Right kidney (tissue), 1 donor: ENCODE measurements around the gene REPS2.
"Not testable (repeated sequence)": the region's sequence is repeated elsewhere in the genome, so short reads cannot be mapped to it uniquely, and the experiment has no call there.

Source experiments
- DNase-seq: peaks from one replicate; pipeline ENCODE4 v3.0.0-alpha.2; 2016

Gene REPS2

DNA sequence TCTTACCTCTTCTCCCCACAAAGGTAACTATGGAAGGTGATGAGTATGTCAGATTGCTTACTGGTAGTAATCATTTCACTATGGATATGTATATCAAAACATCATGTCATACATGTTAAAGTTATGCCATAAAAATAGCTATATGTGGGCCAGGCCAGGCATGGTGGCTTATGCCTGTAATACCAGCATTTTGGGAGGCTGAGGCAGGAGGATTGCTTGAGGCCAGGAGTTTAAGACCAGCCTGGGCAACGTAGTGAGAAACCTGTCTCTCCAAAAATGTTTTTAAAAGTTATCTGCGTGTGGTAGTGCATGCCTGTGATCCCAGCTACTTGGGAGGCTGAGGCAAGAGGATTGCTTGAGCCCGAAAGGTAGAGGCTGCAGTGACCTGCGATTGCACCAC, 16.2 kb downstream of the REPS2 start:
- DNase-seq: not testable (repeated sequence)

DNA sequence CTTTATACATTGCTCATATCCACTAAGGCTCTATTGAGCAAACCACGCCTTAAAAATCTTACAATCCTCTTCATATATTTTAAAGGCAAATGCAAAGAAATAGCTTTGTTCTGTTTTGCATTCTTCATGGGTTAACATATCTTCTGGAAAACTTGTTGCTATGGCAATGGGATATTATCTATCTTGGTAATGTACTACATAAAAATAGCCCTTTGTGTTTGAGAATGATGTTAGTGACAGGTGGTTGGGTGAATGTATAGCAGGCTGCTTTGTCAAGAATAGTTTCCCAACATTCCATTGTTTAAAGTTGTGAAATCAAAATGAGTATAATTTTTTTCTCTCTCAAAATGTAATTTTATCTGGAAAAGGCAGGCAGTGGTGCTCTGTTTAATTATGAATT, 16.8 kb downstream of the REPS2 start:
- no peak for DNase-seq

DNA sequence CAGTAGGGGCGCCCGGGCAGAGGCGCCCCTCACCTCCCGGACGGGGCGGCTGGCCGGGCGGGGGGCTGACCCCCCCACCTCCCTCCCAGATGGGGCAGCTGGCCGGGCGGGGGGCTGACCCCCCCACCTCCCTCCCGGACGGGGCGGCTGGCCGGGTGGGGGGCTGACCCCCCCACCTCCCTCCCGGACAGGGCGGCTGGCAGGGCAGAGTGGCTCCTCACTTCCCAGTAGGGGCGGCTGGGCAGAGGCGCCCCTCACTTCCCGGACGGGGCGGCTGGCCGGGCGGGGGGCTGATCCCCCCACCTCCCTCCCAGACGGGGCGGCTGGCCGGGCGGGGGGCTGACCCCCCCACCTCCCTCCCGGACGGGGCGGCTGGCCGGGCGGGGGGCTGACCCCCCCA, 18.5 kb downstream of the REPS2 start:
- not testable (repeated sequence) for DNase-seq

DNA sequence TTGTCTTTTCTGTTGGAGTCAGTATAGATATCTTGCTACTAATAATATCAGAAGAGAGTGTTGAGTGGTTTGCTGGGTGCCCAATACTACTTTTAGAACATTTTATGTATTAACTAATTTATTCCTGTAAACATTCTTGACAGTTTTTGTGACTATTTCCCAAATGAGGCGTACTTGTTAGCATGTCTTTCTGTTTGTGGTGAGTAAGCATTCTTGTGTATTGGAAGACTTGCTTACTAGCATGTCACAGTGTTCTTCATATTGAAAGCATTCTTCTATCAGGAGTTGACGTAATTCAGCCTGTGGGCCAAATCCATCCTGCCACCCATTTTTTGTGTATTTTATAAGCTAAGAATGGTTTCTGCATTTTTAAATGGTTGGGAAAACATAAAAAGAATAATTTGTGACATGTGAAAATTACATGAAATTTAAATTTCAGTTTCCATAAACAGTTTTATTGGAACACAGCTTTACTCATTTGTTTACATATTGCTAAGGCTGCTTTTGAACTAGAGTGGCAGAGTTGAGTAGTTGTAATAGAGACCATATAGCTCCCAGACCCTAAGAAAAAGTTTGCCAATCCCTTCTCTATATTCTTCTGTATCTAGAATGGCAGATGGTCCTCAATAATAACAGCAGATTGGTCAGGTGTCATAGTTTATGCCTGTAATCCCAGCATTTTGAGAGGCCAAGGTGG, 20.4 kb downstream of the REPS2 start:
- no peak for DNase-seq

DNA sequence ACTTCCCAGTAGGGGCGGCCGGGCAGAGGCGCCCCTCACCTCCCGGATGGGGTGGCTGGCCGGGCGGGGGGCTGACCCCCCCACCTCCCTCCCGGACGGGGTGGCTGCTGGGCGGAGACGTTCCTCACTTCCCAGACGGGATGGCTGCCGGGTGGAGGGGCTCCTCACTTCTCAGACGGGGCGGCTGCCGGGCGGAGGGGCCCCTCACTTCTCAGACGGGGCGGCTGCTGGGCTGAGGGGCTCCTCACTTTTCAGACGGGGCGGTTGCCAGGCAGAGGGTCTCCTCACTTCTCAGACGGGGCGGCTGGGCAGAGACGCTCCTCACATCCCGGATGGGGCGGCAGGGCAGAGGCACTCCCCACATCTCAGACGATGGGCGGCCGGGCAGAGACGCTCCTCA, 22.3 kb downstream of the REPS2 start:
- DNase-seq: not testable (repeated sequence)

DNA sequence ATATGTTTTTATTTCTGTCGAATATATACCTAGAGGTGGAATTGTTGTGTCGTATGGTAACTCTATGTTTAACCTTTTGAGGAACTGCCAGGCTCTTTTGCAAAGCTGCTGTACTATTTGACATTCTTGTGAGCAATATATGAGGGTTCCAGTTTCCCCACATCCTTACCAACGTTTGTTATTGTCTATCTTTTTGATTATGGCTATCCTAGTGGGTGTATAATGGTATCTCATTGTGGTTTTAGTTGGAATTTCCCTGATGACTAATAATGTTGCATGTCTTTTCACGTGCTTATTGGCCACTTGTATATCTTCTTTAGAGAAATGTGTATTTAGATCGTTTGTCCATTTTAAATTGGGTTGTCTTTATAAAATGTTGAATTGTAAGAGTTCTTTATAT, 24.5 kb downstream of the REPS2 start:
- DNase-seq: no peak

DNA sequence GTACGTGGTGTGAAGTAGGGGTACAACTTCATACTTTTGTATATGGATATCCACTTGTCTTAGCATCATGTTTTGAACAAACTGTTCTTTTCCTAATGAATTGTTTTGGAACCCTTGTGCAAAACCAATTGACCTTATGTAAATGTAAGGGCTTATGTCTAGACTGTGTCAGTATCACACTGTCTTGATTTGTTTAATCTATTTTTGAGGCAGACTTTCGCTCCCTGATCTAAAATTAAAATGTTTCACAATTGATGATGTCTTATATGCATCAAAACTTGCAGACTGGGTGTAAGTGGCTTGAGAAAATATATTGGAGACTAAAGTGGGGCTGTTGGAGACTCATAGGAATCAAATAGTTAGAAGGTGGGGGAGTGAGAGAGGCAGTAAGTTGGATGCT, 25.2 kb downstream of the REPS2 start:
- no peak for DNase-seq

DNA sequence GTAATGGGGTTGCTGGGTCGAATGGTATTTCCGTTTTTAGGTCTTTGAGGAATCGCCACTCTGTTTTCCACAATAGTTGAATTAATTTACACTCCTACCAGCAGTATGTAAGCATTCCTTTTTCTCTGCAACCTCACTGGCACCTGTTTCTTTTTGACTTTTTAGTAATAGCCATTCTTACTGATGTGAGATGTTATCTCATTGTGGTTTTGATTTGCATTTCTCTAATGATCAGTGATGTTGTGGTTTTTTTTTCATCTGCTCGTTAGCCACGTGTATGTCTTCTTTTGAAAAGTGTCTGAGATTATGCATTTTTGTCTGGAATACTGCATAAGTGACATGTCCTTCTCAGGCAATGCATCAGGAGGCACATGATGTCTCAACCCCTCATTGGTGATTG, 28.8 kb downstream of the REPS2 start:
- no peak for DNase-seq

DNA sequence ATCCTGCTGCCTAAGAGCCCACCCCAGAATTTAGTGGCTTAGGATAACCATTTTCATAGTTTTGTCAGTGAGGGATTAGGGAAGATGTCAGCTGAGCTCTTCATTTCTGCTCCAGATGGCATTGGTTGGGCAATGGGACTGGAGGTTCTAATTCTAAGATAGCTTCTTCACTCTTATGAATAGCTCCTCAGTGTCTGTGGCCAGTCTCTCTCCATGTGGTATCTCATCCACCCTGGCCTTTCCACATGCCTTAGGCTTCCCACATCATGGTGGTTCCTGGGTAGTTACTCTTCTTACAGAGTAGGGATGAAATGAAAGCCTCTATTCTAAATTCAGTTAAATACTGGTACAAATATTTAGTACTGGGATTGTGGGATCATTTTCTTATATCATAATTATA, 31.3 kb downstream of the REPS2 start:
- no peak for DNase-seq

DNA sequence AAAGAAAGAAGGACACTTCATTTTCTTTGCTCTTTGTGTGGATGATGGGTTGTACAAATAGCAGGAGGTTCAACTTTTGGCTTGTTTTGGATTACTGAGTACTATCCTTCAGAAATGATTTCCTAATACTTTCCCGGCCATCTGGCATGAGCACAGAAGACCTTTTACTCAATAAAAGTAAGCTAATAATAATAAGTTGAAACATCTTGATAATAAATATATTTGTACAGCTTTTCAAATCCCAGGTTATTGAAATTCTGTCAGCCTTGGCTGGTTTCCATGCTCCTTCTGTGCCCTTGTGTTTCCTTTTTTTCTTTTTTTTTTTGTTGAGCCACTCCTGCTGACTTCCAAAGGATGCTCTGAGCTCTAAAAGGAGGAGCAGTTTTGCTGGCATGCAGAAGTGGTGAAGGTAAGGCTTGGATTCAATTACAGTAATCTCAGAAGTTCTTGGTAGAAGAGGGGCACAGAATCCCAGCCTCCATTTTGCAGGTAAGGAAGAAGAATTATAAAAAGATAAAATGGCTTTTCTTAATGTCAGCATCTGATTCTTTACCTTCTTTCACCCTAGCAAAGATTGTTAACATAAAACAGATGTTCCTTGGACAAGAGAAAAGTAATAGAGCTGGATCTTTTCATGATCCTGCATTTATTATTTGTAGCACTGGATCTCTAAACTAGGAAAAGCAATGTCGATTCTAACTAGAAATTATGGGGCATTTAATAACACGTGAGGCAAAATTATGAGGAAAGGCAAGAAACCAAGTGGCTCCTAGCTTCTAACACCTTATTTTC, 31.9 kb downstream of the REPS2 start:
- DNase-seq: no peak

DNA sequence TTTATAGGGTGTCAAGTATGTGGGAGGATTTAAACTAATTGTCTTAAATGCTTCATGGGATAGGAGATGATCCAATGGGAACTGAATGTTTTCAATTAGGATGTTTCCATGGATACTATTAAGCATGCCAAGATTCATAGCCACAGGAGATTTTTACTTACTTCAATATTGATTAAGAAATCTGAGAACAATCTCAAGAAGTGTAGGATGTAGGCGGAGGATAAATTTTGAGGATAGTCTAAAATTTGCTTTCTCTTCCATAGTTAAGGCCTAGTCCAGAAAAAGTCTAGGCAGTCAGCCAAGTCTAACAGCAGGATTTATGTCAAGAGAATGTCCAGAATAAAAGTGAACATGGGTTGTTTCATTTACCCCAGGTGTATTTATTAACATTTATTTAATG, 32.8 kb downstream of the REPS2 start:
- DNase-seq: no peak

DNA sequence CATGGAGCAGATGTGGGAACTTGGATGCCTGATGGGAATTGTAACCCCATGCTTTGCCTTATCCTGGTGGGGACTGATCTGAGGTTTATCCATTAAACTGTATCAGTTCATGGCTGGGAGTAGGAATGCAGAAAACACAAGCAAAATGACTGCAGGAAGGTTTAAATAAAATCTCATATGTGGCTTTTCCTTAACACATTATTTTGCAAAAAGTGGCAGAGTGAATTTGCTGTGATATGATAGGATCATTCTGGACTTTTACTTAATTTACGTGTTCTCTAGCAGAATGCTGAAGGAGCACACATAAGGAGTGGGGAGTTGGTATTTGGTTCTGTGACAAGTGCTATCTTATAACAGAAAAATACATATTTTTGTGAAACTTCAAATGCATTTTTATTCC, 34.8 kb downstream of the REPS2 start:
- no peak for DNase-seq

DNA sequence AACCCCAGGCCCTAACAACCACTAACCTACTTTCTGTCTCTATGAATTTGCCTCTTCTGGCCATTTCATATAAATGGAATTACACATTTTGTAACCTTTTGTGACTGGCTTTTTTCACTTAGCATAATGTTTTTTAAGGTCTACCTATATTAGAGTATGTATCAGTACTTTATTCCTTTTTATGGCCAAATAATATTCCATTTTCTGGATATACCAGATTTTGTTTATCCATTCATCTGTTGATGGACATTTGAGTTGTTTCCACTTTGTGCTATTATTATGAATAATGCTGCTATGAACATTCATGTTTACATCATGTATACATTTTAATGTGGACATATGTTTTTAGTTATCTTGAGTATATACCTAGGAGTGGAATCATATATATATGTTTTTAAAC, 35.5 kb downstream of the REPS2 start:
- DNase-seq: no peak

DNA sequence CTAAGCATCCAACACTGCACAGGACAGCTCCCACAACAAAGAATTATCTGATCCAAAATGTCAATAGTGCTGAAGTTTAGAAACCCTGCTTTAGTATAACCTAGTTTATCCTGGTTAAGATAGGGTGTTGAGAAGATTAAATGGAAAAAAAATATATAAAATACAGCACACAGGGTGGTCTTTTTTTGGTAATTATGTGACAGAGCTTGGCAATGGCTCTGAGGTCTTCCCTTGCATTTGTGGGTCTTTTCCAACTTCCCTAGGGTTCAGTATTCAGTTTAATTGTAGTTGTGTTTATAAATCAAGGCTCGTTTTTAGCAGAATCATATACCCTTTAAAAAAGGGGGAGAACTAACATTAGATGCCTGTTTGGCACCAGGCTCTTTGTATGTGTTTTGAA, 36.6 kb downstream of the REPS2 start:
- no peak for DNase-seq

DNA sequence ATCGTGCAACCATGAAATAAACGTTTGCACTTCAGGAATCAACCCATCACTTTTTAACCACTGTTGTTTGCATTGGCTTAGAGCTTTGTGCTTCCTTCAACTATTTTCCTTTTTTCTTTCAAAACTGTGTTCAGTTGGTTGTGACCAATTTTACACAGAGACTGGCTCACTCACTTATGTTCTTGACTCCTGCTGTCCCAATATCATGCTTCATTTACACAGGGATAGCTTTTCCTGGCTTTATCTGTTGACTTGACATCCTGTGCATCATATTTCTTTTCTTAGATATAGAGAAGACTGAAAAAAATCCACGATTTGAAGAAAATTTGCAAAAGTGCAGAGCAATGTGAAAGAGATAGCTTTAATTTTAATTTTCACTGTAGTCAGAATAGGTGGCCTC, 38.8 kb downstream of the REPS2 start:
- no peak for DNase-seq

DNA sequence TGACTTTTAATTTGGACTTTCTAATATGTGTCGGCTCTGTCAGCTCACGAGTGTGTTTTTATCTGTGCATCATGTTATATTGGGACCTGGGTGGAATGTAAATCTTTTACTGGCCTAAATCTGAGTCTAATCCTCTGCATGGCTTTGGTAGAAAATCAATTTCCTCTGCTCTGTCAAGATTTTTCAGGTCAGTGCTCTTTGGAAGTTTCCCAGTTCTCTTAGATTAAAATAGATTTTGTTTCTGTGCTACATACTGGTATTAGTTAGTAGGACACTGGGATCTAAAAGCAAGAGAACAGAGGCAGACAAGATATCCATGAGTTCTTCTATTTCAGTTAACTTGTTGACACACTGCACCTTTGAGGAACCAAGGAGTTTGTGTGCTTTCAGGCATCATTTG, 39.7 kb downstream of the REPS2 start:
- no peak for DNase-seq

DNA sequence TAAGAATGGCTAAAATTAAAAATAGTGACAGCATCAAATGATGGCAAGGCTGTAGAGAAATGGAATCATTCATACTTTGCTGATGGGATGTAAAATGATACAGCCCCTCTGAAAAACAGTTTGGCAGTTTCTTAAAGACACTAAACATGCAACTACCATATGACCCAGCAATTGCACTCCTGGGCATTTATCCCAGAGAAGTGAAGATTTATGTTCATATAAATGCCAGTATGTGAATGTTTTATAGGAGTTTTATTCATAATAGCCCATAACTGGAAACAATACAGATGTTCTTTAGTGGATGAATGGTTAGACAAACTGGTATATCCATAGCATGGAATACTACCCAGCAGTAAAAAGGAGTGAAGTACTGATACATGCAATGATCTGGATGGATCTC, 43.3 kb downstream of the REPS2 start:
- DNase-seq: no peak

DNA sequence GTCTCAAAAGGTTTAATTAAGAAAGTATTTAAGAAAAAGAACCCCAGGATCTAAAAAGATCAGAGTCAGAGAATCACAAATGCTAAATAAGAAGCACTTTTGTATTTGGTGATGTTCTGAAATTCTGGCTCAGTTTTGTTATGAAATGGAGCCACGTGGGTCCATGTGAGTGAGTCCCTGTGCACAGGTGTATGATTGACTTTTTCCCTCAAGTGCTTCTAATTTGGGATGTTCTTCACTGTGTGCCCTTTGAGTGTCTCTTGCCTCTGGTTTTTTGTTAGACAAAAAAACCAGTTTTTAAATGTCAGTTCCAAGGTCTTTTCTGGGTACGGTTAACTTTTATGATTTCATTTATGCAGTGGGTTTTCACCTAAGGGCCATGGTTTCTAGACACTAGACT, 44.4 kb downstream of the REPS2 start:
- no peak for DNase-seq

DNA sequence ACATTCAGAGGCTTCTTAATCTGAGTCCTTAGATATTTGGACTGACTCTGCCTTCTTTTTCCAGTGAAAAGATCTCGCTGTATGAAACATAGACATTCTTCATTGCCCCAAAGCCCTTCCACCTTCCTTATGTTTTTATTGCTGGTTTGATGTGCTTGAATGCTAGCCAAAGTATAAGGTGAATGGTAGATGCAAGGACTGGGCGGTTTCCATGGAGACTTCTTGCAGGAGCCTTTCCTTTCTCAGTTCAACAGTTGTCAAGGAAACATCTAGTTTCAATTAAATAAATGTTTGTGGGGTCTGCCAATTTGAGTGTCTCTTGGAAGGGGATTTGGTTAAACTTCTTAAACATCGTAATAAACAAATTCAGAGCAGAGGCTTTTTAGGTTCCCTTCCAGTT, 46.0 kb downstream of the REPS2 start:
- DNase-seq: no peak

DNA sequence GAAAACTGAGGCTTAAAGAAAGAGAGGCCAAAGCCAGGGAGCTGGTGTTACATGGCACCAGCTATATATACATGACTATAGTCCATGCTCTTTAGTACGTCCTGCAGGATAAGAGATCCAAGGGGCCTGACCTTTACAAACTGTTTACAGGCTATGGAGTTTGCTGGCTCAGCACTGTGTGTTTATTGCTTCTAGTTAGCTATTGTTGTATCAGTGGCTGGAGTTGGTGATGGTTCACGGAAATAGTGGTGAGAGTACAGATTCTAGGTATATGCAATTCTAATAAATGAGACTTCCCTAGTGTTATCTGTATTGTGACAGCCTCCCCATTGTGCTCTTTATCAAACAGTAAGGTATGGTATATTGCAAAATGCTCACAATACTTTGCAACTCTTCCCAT, 46.5 kb downstream of the REPS2 start:
- no peak for DNase-seq

DNA sequence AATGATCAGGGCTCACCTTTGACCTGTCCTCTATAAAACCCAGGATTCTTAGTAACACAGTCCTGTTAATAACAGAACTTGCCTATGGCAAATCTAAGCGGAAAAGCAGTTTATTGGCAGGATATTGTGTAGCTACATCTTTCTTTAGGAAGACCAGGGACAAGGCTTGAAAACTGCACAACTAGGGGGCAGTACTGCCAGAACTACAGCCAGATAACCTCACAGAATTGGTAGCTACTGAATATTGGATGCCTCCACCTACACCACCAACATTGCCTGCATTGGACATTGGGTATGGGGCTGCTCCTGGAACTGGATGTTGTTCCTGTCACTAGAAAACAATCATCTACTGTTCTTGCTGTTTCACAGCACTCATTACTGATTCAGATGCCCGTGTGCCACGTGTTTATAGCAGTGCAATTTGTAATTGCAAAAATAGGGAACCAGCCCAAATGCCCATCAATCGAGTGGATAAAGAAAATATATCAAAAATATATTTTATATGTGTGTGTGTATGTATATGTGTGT, 47.4 kb downstream of the REPS2 start:
- DNase-seq: no peak

DNA sequence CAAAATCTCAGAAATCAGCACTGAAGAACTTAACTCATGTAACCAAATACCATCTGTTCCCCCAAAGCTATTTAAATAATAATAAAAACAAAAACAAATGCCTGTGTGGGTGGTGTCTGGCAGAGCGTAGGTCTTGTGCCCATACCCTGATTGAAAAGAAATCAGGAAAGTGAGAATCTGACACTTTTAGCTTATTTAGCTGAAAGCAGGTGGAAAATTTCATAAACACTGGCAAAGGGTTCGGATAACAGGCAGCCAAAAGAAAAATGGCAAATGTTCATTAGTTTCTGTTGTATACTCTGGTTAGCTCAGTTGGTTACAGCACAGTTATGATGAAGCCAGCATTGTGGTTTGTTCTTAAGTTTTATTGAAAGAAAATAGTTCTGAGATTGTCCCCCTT, 48.3 kb downstream of the REPS2 start:
- DNase-seq: no peak

DNA sequence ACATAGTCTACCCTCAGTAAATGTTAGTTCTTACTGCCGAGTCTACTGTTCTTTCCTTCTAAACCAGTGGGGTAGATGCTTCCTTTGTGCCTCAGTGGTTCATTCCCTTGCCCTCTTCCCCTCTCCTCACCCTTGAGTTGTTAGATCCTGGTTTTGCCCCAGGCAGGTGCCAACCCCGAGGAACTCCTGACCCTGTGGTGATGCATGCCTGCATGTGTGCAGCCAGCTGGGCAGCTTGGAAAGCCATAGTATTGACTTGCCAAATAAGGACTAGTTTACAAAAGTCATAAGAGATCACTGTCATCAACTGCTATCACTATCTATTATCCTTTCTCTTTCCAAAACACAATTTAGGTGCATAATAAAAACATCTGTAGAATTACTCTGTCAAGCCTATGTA, 50.9 kb downstream of the REPS2 start:
- no peak for DNase-seq

DNA sequence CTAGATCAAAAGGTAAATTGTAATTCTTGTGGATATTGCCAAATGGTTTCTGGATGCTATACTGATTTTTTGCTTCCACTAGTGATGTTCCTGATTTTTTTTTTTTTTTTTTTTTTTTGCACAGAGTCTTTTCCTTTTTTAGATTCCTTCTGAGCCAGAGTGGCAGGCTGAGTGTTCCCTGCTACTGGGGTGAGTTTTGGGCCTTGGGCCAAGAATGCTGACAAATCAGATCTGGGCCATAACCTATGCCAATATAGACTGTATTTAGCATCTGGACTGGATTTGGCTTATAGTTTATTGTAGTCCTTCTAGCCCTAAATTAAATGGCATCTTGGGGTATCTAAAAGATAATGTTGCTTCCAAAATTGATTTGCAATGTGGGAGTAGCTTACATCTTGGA, 52.8 kb downstream of the REPS2 start:
- no peak for DNase-seq
